GM06990 (cell line): Measurements from ENCODE around the gene USH1C.

Experiments used
- DNase-seq: peaks from one replicate; pipeline ENCODE4 v3.0.0-alpha.2; 2011; ENCODE audit not compliant: insufficient read length; ENCODE audit errors: extremely low read depth
- H3K27me3 ChIP-seq: replicated peaks from 2 replicates; pipeline ENCODE4 v1.6.0; 2011; ENCODE audit warnings: low read length; ENCODE audit not compliant: control insufficient read depth, insufficient read depth
- H3K36me3 ChIP-seq: 2 replicates; pipeline ENCODE4 v1.5.1; 2011; ENCODE audit warnings: low read length; ENCODE audit not compliant: control insufficient read depth, insufficient read depth
- H3K4me3 ChIP-seq: replicated peaks from 2 replicates; pipeline ENCODE4 v1.5.1; 2011; ENCODE audit warnings: low read depth, mild to moderate bottlenecking, control low read depth, low read length
- CTCF ChIP-seq: IDR thresholded peaks from 2 replicates; pipeline ENCODE4 v1.5.1; 2011; ENCODE audit warnings: low read length, control low read depth, mild to moderate bottlenecking, inconsistent platforms; ENCODE audit not compliant: insufficient read depth, poor library complexity, severe bottlenecking

The USH1C gene

GRCh38 chr11:17445240-17445795 is 98.9 kb downstream of the USH1C start:
- DNase-seq = no peak
- no peaks in the 10 kb centered on the region for H3K36me3 ChIP-seq
- TF ChIP-seq CTCF = no peak
- no peak overlapping the region for H3K4me3 ChIP-seq
- H3K27me3 ChIP-seq = no peaks in the 10 kb centered on the region

- H3K27me3 ChIP-seq = peaks cover 2% of the 10 kb centered on the region; the same call in 1 of the 2 replicates
Observed at GRCh38 chr11:17443926-17444690, 100.1 kb downstream of the USH1C start.

More at GRCh38 chr11:17443926-17444690, 100.1 kb downstream of the USH1C start:
- H3K36me3 ChIP-seq = no peaks in the 10 kb centered on the region
- DNase-seq = no peak
- TF ChIP-seq CTCF = no peak
- H3K4me3 ChIP-seq = no peak overlapping the region
